Neuronal stem cell (in vitro differentiated cells): ENCODE data around the gene PRDX2.

Source experiments
- DNase-seq: peaks from one replicate; pipeline ENCODE4 v3.0.0-alpha.2; 2013; ENCODE audit warnings: low spot score
- H2AFZ ChIP-seq: one replicate; pipeline ENCODE4 v1.6.1; 2013; ENCODE audit warnings: mild to moderate bottlenecking, low read length, inconsistent platforms
- H2AK5ac ChIP-seq: 2 replicates; pipeline ENCODE4 v1.6.1; 2013; ENCODE audit warnings: low read depth, mild to moderate bottlenecking, inconsistent platforms, low read length, moderate library complexity, mixed read lengths
- H2BK120ac ChIP-seq: 2 replicates; pipeline ENCODE4 v1.6.1; 2013; ENCODE audit warnings: low read depth, mild to moderate bottlenecking, inconsistent platforms, low read length, moderate library complexity, mixed read lengths
- H2BK12ac ChIP-seq: one replicate; pipeline ENCODE4 v1.6.1; 2013; ENCODE audit warnings: low read length, inconsistent platforms
- H2BK15ac ChIP-seq: 2 replicates; pipeline ENCODE4 v1.6.1; 2013; ENCODE audit warnings: mild to moderate bottlenecking, low read length, inconsistent platforms, mixed read lengths
- H2BK5ac ChIP-seq: one replicate; pipeline ENCODE4 v1.6.1; 2013; ENCODE audit warnings: inconsistent platforms, mild to moderate bottlenecking, low read length, moderate library complexity
- H3K14ac ChIP-seq: one replicate; pipeline ENCODE4 v1.6.1; 2013; ENCODE audit warnings: low read length, inconsistent platforms
- H3K18ac ChIP-seq: 2 replicates; pipeline ENCODE4 v1.6.1; 2013; ENCODE audit warnings: low read length, inconsistent platforms
- H3K23ac ChIP-seq: 2 replicates; pipeline ENCODE4 v1.6.1; 2013; ENCODE audit warnings: low read depth, mild to moderate bottlenecking, mixed read lengths, low read length, inconsistent platforms; ENCODE audit not compliant: poor library complexity
- H3K27ac ChIP-seq: replicated peaks from 3 replicates; pipeline ENCODE4 v1.5.1; 2013; ENCODE audit warnings: low read length, inconsistent platforms
- H3K27me3 ChIP-seq, 3 experiments: 2 replicates each; pipeline ENCODE4 v1.6.1; 2013; ENCODE audit warnings: low read length in 3 of 3, mild to moderate bottlenecking in 2 of 3, inconsistent platforms in 1 of 3, low read depth in 1 of 3, mixed read lengths in 1 of 3, moderate library complexity in 1 of 3; ENCODE audit not compliant: control insufficient read depth in 3 of 3, insufficient read depth in 3 of 3
- H3K36me3 ChIP-seq, 2 donors: replicated peaks in 1 of 2; 2 replicates each; pipeline ENCODE4 v1.6.1; 2013; ENCODE audit warnings: low read length in 2 of 2; ENCODE audit not compliant: control insufficient read depth in 2 of 2, insufficient read depth in 2 of 2
- H3K4ac ChIP-seq: 2 replicates; pipeline ENCODE4 v1.6.1; 2013; ENCODE audit warnings: inconsistent platforms, mild to moderate bottlenecking, low read length, moderate library complexity
- H3K4me1 ChIP-seq, 2 donors: 1 replicate in 1 of 2; 2 replicates in 1 of 2; pipeline ENCODE4 v1.6.1; 2013; ENCODE audit warnings: low read length in 2 of 2, low read depth in 1 of 2; ENCODE audit not compliant: control insufficient read depth in 2 of 2, insufficient read depth in 1 of 2
- H3K4me2 ChIP-seq: one replicate; pipeline ENCODE4 v1.6.1; 2013; ENCODE audit warnings: mild to moderate bottlenecking, low read length, inconsistent platforms; ENCODE audit not compliant: insufficient read depth, poor library complexity, severe bottlenecking
- H3K4me3 ChIP-seq, 2 donors: 2 replicates each; pipeline ENCODE4 v1.5.1; 2013; ENCODE audit warnings: low read length in 2 of 2, mild to moderate bottlenecking in 2 of 2, inconsistent platforms in 1 of 2, moderate library complexity in 1 of 2
- H3K79me1 ChIP-seq: one replicate; pipeline ENCODE4 v1.6.1; 2013; ENCODE audit warnings: low read depth, mild to moderate bottlenecking, inconsistent platforms, low read length, moderate library complexity
- H3K9ac ChIP-seq: one replicate; pipeline ENCODE4 v1.6.1; 2013; ENCODE audit warnings: mild to moderate bottlenecking, low read depth, low read length, inconsistent platforms; ENCODE audit not compliant: poor library complexity
- H3K9me3 ChIP-seq, 2 donors: replicated peaks in 1 of 2; 2 replicates each; pipeline versions ENCODE3 to v1.6.1; 2013; ENCODE audit warnings: low read length in 2 of 2, mild to moderate bottlenecking in 2 of 2, inconsistent platforms in 1 of 2, low read depth in 1 of 2, mixed read lengths in 1 of 2, moderate library complexity in 1 of 2; ENCODE audit not compliant: control insufficient read depth in 2 of 2, insufficient read depth in 1 of 2
- H4K8ac ChIP-seq: one replicate; pipeline ENCODE4 v1.6.1; 2013; ENCODE audit warnings: low read depth, mild to moderate bottlenecking, inconsistent platforms, low read length, moderate library complexity
- H4K91ac ChIP-seq: one replicate; pipeline ENCODE4 v1.6.1; 2013; ENCODE audit warnings: low read length, low read depth, mild to moderate bottlenecking, inconsistent platforms; ENCODE audit not compliant: poor library complexity
- WGBS, 2 donors: extraction: QIAGEN DNeasy Blood & Tissue Kit; methylation state at CpG; one replicate each; pipeline ENCODE4 v1.1.7; 2013; ENCODE audit warnings: missing lambda C conversion rate in 2 of 2, mixed read lengths in 1 of 2; ENCODE audit not compliant: insufficient read length in 2 of 2, insufficient replicate concordance in 1 of 2; ENCODE audit errors: extremely low coverage in 2 of 2; 5-methylcytosine and 5-hydroxymethylcytosine counted together

Gene PRDX2

GRCh38 chr19:12833738-12834565 lies 32.4 kb upstream of the PRDX2 start:
- peak overlapping the region; percentile 49 to 87 for H3K4me3 ChIP-seq
- no peak overlapping the region for H2BK12ac ChIP-seq
- peak overlapping the region; percentile 81 for H3K23ac ChIP-seq
- no peaks in the 10 kb centered on the region for H3K36me3 ChIP-seq
- peaks cover 12 to 71% (median 62%) of the 10 kb centered on the region in 3 experiments for H3K27me3 ChIP-seq
- peak overlapping the region; percentile 15 for H2AK5ac ChIP-seq
- peak overlapping the region; percentile 77 for H3K4me2 ChIP-seq
- H3K4ac ChIP-seq, result no peak overlapping the region
- H2AFZ ChIP-seq, result peak overlapping the region; percentile 94
- H3K18ac ChIP-seq, result peak overlapping the region; percentile 93
- no peak overlapping the region for H3K27ac ChIP-seq
- H3K4me1 ChIP-seq, result peaks cover 6 to 7% of the 10 kb centered on the region in 2 donors
- peak overlapping the region; percentile 71 for H2BK15ac ChIP-seq
- no peaks in the 10 kb centered on the region for H3K79me1 ChIP-seq
- no peaks in the 10 kb centered on the region for H3K9me3 ChIP-seq
- no peak overlapping the region for H4K91ac ChIP-seq
- no peak overlapping the region for H3K14ac ChIP-seq
- no peak overlapping the region for H4K8ac ChIP-seq
- H3K9ac ChIP-seq, result peak overlapping the region; percentile 78
- WGBS, 2 donors, result no CpG with 5 or more reads among the region's 87 CpGs
- H2BK5ac ChIP-seq, result no peak overlapping the region
- no peak for DNase-seq
- no peak overlapping the region for H2BK120ac ChIP-seq

- H3K4me3 ChIP-seq, result peak overlapping the region in 1 of 2 donors; percentile 5
- no peak overlapping the region for H2BK5ac ChIP-seq
- H2BK120ac ChIP-seq, result no peak overlapping the region
- no peaks in the 10 kb centered on the region for H3K36me3 ChIP-seq
- H3K4me1 ChIP-seq, result peaks cover 5 to 9% of the 10 kb centered on the region in 2 donors
- no peak overlapping the region for H3K27ac ChIP-seq
- peaks cover 12 to 76% (median 62%) of the 10 kb centered on the region in 3 experiments for H3K27me3 ChIP-seq
- H3K18ac ChIP-seq, result no peak overlapping the region
- H3K4ac ChIP-seq, result no peak overlapping the region
- H3K4me2 ChIP-seq, result peak overlapping the region; percentile 77
- no peak overlapping the region for H2AK5ac ChIP-seq
- no CpG with 5 or more reads among the region's 5 CpGs for WGBS, 2 donors
- H4K8ac ChIP-seq, result no peak overlapping the region
- H3K79me1 ChIP-seq, result no peaks in the 10 kb centered on the region
- H3K14ac ChIP-seq, result no peak overlapping the region
- no peak overlapping the region for H3K23ac ChIP-seq
- H2BK12ac ChIP-seq, result no peak overlapping the region
- no peak for DNase-seq
- no peak overlapping the region for H2AFZ ChIP-seq
- no peak overlapping the region for H4K91ac ChIP-seq
- H3K9me3 ChIP-seq, result no peaks in the 10 kb centered on the region
- H3K9ac ChIP-seq, result no peak overlapping the region
- H2BK15ac ChIP-seq, result no peak overlapping the region
These were observed 31.8 kb upstream of the PRDX2 start for GRCh38 chr19:12833418-12833737.

GRCh38 chr19:12828494-12828893 lies 26.9 kb upstream of the PRDX2 start:
- Histone ChIP-seq H3K14ac (no peak overlapping the region), H4K8ac (no peak overlapping the region), H3K27ac (no peak overlapping the region), H3K18ac (no peak overlapping the region), H3K4me2 (peak overlapping the region; percentile 51), H3K4me1 (peaks cover 5% of the 10 kb centered on the region in 2 donors), H3K27me3 (peaks cover 0 to 70% (median 33%) of the 10 kb centered on the region in 3 experiments), H3K36me3 (no peaks in the 10 kb centered on the region), H2AK5ac (no peak overlapping the region), H3K4me3 (no peak overlapping the region), H3K4ac (no peak overlapping the region), H2BK12ac (no peak overlapping the region), H2AFZ (peak overlapping the region; percentile 51), H3K23ac (peak overlapping the region; percentile 15), H2BK5ac (no peak overlapping the region), H2BK15ac (no peak overlapping the region), H2BK120ac (no peak overlapping the region), H3K9ac (no peak overlapping the region), H4K91ac (no peak overlapping the region), H3K9me3 (no peaks in the 10 kb centered on the region), H3K79me1 (no peaks in the 10 kb centered on the region)
- WGBS, 2 donors, result no CpG with 5 or more reads among the region's 23 CpGs
- DNase-seq, result no peak

DNA sequence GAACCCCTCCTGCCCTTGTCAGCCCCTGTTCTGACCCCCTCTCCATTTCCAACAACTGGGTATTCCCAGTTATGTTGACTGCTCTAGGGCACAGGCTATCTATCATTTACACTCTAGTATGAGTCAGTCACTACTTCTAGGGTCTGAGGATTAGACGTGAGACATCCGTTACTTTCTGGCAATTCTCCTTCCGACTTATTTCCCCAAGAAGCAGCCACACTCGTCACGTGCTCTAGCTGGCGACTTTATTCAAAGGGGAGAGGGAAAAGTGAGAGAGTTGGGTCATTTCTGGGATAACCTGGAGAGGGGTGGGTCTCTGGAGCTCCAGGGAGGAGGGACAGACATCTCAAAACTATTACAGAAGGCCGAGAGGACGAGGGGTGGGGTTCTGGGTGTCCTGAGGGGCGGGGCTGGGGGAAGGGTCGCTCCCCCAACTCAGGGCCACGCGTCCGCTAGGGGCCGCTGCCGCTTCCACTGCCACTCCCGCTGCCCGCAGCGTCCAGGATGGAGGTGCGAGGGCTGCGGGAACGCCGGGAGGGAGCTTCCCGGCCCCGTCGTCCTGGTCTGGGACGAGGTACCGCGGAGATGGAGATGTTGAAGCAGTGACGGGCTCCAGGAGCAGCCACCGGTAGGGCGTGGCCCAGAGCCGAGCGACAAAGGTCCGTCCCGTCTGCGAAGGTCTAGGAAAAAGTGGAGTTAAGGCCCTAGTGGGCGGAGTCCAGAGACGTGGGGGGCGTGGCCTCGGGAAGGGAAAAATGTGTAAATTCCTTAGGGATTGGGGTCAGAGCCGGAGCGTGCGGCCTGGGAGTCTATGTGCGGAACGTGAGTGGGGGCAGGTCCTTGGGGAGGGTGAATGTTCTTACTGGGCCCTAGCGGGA lies 23.9 kb upstream of the PRDX2 start:
- peaks cover 0 to 45% (median 9%) of the 10 kb centered on the region in 3 experiments for H3K27me3 ChIP-seq
- H2BK15ac ChIP-seq, result no peak overlapping the region
- no peak overlapping the region for H2BK5ac ChIP-seq
- no peak overlapping the region for H4K8ac ChIP-seq
- H3K9ac ChIP-seq, result no peak overlapping the region
- no peak overlapping the region for H2AK5ac ChIP-seq
- H3K4me2 ChIP-seq, result peak overlapping the region; percentile 51
- no peaks in the 10 kb centered on the region for H3K36me3 ChIP-seq
- peak overlapping the region; percentile 90 for H3K18ac ChIP-seq
- H2AFZ ChIP-seq, result peak overlapping the region; percentile 88
- peak overlapping the region; percentile 16 for H3K23ac ChIP-seq
- no peaks in the 10 kb centered on the region for H3K79me1 ChIP-seq
- no peak overlapping the region for H3K14ac ChIP-seq
- H2BK120ac ChIP-seq, result no peak overlapping the region
- no peaks in the 10 kb centered on the region for H3K9me3 ChIP-seq
- no peak overlapping the region for H3K4ac ChIP-seq
- WGBS, 2 donors, result no CpG with 5 or more reads among the region's 46 CpGs
- no peak overlapping the region for H2BK12ac ChIP-seq
- H3K4me3 ChIP-seq, result peak overlapping the region; percentile 25 to 72
- no peak overlapping the region for H3K27ac ChIP-seq
- H4K91ac ChIP-seq, result no peak overlapping the region
- DNase-seq, result no peak
- peaks cover 0 to 5% of the 10 kb centered on the region in 2 donors for H3K4me1 ChIP-seq
